ENCODE measurements around the gene LETM1. TPM values are rescaled to one million over a fixed set of nuclear protein-coding genes. Genes with fewer than 3 reads are reported as not detected.

The LETM1 gene
- 92.3 TPM for total RNA-seq

DNA sequence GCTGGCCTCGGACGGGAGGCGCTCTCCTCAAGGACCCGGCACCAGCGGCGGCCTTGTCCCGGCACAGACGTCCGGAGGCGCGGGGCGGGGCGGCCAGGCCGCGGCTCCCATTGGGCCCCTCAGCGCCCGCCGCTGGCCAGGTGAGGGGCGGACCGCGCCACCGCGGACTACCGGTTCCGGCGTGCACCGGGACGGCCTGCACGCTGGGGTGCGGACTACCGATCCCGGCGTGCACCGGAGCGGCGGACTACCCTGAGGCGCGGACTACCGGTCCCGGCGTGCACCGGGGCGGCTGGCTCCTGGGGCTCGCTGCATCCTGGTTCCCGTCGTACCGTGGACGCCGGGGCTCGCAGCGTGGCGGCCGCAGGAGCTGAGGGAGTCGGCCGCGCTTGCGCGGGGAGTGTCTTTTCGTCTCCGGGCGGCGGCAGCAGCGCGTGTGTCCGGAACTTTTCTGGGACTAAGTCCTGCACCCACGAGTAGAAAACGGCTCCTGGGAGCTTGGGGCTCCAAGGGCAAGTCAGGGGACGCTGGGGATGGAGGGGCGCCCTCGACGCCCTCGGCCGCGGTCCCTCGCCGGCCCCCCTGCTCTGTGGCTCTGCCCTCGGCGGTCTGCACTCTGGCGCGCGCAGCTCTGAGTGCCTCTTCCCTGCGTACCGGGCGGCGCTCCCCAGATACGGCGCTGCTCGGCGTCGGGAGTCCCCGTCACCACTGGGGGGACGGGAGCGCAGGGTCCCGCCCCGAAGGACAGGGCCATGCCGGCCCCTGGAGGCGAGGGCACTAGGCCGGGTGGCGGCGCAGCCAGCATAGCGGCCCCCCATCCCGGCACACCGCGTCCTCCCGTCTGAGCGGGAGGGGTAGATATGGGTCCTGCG is at the start of gene LETM1:
TSS of gene LETM1 (minus strand) at position 86 of the 872 bp plus-strand sequence. CDS start 206 bp downstream, outside the sequence.
- DNase-seq, result peak; percentile 97

DNA sequence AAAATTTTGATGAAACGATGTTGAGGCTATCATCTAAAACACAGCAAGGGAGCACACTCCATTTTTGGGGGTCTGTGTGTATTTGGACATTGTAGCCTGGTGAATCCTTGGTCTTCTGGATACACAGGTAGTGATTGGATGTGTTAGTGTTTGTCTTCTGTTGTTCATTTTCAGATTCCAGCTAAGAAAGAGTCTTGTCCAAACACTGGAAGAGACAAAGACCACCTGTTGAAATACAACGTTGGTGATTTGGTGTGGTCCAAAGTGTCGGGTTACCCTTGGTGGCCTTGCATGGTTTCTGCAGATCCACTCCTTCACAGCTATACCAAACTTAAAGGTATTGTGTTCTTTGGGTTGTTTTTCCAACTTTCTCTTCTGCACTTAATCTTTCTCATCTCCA is 48.1 kb upstream of the LETM1 start:
- no peak for DNase-seq

DNA sequence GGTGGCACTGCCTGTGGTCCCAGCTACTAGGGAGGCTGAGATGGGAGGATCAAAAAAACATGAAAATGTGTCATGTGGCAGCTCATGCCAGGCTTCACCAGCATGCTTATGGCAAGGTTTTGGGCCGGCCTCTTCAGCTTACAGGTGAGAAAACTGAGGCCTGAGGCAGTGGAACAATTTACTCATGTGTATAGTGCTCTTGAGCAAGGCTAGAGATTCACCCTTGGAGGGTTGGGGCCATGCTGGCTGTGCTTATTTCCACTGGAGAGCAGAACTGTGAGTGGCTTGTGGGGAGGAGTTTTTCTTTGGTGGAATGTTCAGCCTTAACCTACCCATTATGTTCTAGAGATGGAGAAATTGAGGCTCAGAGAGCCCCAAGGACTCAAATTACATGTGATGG is 47.1 kb upstream of the LETM1 start:
- DNase-seq, result no peak

DNA sequence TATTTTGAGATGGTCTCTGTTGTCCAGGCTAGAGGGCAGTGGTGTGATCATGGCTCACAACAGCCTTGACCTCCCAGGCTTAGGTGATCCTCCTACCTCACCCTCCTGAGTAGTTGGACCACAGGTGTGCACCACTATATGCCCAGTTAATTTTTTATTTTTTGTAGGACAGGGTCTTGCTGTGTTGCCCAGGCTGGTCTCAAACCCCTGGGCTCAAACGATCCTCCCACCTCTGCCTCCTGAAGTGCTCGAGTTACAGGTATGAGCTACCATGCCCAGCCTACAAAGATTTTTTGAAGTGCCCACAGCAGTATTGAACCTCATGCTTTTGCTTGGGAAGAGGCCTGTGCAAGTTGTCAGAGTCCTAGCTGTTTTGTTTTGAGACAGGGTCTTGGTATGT is 46.3 kb upstream of the LETM1 start:
- no peak for DNase-seq

DNA sequence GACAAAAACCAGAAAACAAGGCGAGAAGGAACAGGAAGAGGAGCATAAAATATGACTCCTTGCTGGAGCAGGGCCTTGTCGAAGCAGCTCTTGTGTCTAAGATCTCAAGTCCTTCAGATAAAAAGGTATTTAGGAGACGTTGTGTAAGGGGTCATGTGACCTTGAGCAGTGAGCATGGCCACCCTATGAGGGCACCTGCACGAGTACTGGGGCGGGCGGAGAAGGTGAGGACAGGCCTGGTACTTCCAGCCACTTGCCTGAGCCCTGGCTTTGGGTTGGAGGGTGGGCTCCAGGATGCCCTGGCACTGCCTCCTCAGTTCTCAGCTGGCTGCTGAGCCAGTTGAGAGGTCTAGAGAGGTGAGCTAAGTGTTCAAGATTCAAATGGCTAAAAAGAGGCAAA is 45.2 kb upstream of the LETM1 start:
- DNase-seq, result no peak

DNA sequence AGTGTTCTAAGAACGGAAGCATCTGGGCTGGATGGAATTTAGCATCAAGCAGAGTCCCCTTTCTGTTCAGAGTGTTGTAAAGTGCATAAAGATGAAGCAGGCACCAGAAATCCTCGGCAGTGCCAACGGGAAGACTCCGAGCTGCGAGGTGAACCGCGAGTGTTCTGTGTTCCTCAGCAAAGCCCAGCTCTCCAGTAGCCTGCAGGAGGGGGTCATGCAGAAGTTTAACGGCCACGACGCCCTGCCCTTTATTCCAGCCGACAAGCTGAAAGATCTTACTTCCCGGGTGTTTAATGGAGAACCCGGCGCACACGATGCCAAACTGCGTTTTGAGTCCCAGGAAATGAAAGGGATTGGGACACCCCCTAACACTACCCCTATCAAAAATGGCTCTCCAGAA is 44.7 kb upstream of the LETM1 start:
- DNase-seq, result no peak

DNA sequence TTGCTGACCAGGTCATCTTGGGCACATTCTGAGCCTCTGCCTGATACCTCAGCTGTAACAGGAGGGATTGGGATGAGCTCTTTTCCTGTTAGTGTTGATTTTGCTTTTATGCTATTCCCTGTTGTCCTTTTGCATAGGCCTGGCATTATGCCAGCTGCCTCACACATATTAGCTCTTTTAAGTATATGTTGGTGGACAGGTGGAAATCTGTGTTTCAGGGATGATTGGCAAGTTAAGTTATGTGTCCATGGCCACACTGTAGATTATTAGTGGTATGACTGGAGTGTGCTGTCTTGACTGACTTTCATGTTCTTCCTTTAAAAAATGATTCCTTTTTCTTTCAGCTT is 44.1 kb upstream of the LETM1 start:
- DNase-seq, result no peak

DNA sequence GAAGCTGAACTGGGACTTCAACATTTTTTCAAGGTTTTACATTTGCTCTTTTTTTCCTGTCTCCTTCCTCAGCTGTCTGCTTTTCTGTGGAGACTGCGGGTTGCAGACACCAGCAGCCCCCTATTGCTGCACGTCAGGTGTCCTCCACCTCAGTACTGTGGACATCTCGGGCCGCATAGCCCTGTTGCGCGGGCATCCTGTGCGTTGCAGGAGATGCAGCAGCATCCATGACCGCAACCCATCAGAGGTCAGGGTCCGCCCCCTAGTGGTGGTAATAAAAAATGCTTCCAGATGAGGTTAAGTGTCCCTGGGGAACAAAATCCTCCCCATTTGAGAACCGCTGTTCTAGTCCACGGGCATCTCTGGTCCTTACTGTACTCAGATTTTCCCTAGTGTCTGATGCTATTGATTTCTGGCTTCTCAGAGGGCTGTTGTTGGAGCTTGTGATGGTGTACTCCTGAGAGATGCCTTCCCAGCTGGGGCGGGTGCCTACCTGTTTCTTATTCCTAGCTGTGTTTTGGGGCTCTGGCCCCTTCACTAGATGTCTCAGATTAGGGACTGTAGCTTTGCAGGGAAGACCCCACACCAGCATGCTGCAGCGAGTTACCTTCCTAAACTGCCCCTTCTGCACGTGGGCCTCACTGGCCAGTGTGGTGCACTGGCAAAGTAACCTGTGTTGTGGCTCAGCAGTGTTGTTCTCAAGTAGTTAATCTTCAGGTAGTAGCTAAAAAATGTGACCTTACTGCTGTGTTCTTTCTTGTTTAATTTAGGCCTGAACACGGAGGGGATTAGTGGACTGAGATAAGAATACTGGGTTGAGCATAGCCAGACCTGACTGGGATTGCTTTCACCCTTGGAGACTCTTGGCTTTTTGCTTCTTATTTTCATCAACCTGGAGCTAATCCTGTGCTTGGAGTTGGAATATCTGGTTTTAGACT is 43.5 kb upstream of the LETM1 start:
- DNase-seq, result peak; percentile 27

DNA sequence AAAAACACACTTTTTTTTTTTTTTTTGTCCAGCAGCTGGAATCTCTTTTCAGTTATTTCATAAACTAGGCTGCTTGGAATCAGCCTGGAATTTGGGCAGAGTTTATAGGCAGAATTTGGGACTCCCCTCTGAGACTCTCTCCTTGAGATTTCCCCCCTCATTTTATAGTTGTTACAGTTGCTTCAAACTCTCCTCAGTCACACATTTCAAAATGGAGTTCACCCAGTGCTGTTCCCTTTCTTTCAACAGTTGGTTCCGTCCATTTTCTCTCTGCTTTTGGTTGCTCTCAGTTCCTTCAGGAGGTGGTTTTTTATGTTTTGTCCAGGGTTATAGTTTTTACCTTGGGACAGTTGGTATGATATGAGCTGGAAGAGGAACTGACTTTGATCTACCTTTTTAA is 42.7 kb upstream of the LETM1 start:
- no peak for DNase-seq

DNA sequence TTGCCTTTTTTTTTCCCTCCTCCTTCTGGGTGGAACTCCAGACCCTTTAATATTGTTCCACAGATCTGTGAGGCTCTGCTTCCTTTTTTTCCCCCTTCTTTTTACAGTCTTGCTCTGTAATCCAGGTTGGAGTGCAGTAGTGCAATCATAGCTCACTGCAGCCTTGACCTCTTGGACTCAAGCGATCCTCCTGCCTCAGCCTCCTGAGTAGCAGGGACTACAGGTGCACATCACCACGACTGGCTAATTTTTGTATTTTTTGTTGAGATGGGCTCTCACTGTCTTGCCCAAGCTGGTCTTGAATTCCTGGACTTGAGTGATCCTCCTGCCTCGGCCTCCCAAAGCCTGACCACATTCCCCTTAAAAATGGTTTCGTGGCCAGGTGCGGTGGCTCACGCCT is 42.1 kb upstream of the LETM1 start:
- DNase-seq, result no peak

DNA sequence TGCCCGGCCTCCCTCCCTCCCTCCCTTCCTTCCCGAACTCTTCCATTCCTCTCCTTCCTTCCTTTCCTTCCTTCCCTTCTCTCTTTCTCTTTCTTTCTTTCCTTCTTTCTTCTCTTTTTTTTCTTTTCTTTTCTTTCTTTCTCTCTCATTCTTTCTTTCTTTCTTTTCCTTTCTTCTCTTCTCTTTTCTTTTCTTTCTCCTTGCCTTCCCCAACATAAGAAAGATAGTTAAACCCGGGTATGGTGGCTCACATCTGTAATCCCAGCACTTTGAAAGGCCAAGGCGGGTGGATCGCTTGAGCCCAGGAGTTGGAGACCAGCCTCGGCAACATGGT is 40.7 kb upstream of the LETM1 start:
- no peak for DNase-seq

DNA sequence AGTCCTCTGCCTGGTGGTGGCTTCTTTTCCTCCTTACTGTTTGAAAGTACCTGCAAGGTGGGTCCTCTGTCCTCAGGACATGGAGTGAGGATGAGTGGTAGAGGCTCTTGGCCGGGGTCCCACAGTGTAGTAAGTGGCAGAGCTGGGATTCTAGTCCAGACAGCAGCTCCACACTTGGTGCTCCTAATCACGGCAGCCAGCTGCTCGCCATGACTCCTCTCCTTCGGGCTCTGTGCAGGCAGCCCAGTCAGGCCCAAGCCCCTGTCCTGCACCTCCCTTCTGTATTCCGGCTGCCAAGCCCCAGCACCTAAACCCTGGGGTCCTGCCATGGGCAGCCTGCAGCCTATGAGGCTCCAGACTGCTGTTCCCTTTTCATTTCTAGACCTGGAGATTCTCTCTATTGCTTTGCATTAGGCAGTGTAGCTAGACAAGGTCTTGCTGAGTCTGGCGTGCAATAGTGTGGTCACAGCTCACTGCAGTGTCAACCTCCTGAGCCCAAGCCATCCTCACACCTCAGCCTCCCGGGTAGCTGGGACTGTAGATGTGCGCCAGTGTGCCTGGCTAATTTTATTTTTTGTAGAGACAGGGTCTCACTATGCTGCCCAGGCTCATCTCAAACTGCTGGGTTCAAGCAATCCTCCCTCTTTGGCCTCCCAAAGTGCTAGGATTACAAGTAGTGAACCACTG is 40.2 kb upstream of the LETM1 start:
- no peak for DNase-seq

DNA sequence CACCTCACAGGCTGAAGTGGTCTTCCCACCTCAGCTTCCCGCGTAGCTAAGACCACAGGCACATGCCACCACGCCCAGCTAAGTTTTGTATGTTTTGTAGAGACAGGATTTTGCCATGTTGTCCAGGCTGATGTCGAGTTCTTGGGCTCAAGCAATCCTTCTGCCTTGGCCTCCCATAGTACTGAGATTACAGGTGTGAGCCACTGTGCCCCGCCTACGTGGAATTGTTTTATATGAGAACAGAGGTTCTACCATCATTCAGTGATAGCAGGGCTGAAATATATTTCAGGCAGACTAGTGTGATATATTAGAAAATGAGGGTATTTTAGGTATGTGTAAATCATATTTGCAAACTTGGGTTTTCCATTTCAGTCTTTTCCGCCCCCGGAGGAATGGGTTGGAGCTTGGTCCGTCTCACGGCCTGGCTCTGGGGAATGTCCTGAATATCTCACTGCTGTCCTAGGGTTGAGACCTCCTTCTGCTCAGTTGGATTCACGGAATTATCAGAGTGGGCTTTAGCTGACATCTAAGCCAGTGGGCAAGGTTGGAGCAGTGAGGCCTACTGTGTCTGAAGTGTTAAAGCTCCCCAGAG is 35.1 kb upstream of the LETM1 start:
- DNase-seq, result no peak

DNA sequence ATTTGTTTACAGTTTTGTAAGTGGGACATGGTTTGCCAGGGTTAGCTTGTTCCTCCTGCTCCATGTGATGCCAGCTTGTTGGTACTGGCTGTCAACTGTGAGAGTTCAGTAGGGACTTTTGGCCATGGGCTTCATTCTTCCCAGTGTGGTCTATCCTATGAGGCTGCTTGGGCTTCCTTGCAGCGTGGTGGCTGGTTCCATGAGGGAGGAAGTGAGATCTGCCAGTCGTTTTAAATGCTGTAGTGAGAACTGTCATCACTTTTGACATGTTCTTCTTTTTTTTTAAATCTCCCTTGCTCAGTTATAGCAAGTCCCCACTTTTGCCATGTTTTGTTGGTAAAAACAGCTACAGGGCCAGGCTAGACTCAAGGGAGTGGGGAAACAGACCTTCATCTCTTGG is 31.1 kb upstream of the LETM1 start:
- DNase-seq, result no peak

DNA sequence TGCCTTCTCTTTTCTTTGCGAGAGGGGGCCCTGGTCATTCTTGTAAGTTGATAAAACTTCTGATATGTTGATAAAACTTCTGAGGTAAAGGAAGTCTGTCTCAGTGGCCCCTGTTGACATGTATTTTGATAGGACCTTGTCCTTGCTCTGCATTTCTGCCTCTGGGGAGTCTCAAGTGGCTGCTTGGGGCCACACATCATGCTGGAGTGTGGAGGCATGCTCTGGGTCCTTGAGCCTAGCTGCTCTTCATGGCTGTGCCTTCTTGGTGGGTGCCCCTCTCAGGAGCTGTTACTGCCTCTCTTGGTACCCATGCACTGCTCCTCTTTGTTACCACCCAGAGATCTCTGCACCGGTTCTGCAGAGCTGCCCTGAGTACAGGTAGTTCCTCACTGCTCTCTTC is 29.5 kb upstream of the LETM1 start:
- DNase-seq, result no peak

DNA sequence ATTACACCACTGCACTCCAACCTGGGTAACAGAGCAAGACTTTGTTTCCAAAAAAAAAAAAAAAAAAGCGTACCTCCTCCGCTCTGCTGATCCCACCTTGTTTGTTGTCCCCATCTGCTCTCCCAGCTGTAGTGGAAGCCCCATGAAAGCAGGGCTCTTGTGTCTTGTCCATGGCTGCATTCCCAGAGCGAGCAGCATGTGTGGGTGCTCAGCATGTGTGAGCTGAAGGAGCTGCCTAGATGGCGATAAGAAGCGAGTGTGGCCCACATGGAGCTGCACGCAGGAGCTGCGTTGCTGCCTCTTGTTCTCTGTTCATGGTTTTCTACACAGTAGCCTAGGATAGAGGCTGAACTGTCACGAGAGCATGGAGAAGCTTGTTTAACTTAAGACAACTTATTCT is 27.6 kb upstream of the LETM1 start:
- DNase-seq, result no peak

DNA sequence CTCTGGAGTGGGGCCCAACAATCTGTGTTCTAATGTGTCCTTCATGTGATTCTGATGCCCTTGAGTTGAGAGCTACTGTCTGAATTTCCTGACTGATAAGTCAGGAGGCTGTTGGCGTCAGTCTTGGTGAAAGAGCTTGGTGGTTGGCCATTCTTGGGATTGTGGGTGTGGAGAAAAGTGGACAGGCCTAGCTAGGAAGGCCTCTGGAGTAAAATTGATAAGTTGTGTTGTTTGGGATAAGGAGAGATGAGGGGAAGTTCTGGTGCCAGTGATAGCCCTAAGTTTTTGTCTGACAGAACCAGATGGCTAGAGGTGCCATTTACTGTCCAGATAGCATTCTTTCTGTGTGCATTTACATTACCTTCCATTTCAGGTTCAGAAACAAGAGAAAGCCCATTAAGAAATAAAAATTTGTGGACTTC is 26.9 kb upstream of the LETM1 start:
- no peak for DNase-seq

DNA sequence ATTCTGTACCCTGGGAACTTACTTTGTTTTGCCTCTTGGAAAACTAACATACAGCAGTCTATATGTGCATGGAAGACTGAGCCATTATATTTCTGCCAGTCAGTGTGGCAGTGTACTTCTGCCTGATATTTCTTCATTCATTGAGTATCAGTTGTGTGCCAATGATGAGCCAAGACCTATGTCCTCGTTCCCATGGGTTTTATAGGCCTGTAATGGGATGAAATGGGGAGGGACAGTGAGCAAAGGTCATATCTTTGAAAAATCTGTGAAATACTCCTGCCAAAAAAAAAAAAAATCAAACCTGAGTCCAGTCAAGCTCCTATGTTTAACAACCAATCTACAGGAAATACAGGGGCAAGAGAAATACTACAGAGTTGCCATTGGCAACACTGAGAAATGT is 24.4 kb upstream of the LETM1 start:
- DNase-seq, result no peak

DNA sequence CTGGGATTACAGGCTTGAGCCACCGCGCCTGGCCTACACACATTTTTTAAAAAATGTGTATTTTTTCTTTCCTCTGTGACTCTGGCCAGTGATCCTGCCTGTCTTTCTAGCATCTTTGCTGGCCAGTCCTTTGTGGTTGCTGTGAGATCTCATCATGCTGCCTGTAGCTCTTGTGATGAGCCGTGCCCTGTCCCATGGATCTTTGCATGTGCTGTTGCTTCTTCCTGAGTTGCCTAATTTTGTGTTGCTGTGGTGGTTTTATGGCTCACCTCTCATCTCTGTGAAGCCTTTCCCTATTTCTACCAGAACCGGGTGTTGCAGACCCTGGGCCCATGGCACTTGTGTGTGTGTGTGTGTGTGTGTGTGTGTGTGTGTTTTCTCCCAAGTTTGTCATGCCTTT is 23.5 kb upstream of the LETM1 start:
- no peak for DNase-seq

DNA sequence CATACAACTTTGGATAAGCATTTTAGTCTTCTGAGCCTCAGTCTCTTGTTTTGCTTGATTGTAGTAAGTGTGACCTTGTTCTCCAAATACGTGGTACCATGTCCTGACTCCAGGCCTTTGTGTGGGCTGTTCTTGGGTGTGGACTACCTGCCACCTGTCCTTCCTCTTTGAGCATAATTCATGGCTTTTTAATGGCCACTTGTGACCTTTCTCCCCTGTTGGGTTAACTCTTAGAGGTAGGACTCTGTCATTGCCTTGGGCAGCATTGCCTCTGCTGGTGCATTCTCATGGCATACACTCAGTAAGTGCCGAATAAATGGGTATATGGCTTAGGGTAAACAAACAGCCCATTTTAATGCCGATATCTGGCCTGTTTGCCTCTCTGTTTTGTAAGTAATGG is 18.2 kb upstream of the LETM1 start:
- DNase-seq, result no peak

DNA sequence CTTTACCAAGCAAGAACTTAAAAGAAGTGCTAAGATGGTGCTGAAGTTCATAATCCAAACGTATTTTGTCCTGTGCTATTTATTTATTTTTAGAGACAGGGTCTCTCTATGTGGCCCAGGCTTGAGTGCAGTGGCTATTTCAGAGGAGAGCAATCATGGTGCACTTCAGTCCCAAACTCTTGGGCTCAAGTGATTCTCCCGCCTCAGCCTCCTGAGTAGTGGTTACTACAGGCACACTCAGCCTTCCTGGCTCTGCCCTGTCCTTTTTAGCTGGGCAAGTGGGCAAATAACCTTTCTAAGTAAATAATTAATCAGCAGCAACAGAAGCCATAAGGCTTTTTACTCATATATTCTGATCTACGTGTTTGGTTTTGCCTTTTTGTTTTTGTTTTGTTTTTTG is 17.8 kb upstream of the LETM1 start:
- no peak for DNase-seq

DNA sequence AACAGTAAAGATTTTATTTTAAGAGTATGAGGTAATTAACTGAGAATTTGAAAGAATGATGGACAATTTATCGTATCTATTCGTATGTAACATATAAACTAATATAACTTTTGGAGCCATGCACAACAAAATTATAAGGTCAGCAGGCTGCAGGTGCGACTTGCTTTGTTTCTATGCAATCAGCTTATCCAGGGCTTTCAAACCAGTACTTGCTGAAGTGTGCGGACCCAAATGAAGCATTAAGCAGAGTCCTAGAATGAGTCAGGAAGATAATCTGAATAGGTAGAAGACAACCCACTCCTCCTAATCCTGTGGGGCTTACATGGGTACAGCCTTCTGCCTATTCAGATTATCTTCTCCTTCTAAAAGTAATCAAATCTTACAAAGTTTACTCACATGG is 17.3 kb upstream of the LETM1 start:
- no peak for DNase-seq

DNA sequence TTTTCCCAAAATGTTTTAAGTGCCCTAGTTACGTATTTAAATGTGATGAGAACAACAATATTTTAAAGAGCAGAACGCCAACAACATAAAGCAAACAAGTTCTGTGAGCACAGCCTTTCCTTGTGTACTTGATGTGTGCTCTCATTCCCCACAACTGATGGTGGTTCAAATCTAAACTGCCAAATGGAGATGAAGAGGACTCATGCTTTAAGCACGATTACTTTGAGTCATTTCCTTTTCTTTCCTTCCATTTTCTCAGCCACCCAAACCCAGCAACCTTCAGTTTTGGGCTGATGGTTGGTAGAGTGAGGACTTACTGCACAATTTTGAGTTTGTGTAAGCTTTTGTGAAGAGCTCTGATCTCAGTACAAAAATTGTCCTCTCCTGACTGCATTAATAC is 16.9 kb upstream of the LETM1 start:
- DNase-seq, result no peak

Measured in occipital lobe (tissue), 2 donors.